GM21576 (cell line): Measurements from ENCODE around the gene IFI27.

Experiments used
- ATAC-seq: cut with Tn5 transposase; IDR thresholded peaks from one replicate; pipeline ENCODE4 v1.9.1; 2021; ENCODE audit warnings: mild to moderate bottlenecking, moderate library complexity; ENCODE audit not compliant: unreplicated experiment

The IFI27 gene

DNA sequence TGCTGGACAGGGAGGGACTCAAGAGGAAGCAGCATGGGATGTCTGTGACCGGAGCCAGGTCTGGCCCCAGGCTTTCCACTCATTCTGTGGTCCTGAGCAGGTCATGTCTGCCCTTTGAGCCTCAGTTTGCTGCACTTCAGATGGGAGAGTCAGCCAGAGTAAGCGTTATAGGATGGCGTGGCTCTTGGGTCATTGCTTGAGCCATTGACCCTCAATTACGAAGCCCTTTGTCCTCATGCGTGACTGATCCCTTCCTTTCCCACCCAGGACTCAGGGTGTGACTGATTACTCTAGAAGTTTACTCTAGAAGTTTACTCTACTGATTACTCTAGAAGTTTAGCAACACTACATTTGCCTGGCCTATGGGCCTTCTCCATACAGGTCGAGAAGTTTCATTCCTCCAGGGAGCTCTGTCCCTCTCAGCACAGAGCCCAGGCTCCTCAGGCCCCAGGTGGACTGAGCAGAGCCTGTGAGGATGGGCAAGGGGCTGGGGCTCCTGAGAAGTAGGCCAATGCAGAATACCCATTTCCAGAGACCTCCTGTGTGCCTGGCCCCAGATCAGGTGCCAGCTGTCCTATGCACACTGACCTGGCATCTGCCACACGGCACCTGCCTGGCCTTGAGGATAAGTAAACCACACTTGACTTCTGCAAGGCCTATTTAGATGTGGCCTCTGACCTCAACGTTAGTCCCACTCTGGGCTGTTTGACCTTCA is 7.6 kb upstream of the IFI27 start:
- no peak for ATAC-seq

DNA sequence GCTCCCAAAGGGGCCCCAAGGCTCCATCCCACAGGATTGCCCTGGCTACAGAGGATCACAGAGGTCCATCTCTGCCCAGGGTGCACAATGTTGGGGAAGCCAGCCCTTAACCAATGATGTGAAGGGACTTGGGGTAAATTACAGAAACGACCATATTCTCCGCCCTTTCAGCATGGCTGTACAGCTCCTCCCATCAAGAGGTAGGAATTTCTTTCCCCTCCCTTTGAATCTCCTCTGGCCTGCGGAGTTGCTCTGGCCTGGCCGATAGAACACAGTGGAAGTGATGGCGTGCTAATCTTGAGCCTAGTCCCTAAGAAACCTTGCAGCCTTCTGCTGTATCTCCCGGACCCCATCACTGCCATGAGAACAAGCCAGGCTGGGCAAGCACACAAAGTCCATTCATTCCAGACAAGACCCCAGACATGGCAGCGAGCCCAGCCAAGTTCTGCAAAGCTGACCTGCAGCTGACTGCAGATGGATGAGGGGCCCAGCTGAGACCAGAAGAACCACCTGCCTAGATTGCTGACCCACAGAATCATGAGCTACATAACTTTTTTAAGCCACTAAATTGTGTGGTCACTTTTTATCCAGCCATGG is 6.9 kb upstream of the IFI27 start:
- ATAC-seq = no peak

- ATAC-seq = no peak
These were observed 5.8 kb upstream of the IFI27 start for GRCh38 chr14:94104731-94105130.

DNA sequence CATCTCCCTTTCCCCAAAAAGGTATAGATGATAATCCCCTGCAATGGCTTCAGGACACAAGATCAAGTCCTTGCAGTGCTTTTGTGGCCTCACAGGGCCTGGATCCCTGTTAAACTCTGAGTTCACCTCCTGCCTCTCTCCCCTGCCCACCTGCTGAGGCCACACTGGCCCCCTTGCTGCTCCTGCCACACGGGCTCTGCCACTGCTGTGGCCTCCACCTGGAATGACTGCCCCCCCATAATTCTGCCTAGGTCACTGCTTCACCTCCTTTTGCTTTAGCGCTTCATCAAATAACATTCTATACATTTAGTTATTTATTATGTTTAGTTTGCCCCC is 653 bp upstream of the IFI27 start:
- no peak for ATAC-seq

GRCh38 chr14:94111276-94112095 is 950 bp downstream of the IFI27 start:
- ATAC-seq = no peak

DNA sequence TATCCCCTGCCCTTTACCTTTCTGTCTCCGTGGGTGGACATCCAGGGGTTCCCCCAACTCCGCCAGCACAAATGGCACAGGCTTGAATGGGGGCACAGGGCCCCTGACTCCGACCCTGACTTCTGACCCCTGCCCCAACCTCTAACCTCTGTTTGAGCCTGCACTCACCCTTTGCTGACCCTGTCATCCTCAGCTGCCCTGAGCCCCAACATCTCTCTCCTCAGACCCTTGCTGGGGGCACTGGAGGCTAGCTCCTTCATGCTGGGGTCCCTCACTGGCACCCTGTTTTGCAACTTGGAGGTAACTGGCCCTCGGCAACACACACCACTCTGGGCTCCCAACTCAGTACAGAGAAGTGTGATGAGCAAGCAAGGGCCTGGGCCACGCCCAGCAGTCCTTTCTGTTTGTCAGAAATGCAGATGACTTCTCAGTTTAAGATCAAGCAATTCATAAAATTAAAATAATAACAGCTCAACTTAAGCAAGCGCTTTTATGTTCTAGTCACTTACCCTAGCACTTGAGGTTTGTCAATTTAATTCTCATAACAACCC is 2.1 kb downstream of the IFI27 start:
- ATAC-seq = no peak

DNA sequence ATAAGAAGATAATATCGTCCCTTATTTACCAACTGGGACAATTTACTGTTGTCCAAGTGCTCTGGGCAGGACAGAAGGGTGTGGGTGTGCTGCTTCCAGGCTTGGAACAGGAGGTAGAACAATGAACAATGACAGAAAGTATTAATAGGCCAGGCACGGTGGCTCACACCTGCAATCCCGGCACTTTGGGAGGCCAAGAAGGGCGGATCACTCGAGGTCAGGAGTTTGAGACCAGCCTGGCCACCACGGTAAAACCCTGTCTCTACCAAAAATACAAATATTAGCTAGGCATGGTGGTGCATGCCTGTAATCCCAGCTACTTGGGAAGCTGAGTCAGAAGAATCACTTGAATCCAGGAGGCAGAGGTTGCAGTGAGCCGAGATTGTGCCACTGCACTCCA is 2.5 kb downstream of the IFI27 start:
- ATAC-seq = no peak

GRCh38 chr14:94113490-94113889 is 3.0 kb downstream of the IFI27 start:
- ATAC-seq = no peak

GRCh38 chr14:94113908-94114588 is 3.5 kb downstream of the IFI27 start:
- ATAC-seq = no peak

GRCh38 chr14:94114589-94115057 is 4.1 kb downstream of the IFI27 start:
- no peak for ATAC-seq

DNA sequence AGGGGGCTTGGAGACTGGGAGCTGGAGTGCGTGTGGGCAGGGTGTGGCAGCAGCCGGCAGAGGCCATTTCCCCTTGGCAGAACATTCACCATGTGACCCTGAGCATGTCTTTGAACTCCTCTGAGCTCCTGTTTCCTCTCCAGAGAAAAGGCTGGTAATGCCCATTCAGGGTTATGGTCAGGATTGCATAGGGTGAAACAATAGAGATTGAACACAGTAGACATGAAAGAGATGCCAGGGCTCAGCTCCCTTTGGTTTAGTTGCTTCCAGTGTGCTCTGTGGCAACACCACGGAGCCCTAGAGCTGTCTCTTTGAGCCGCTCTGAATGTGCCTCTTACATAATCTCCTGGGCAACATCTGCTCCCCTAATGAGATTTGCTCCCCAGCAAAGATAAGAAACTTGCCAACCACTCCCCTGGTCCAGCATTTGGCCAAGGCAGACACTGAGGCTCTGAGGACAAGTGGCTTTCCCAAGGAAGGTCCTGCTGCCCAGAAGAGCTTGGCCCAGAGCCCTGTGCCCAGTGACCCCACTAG is 4.6 kb downstream of the IFI27 start:
- no peak for ATAC-seq

GRCh38 chr14:94115631-94116030 is 5.1 kb downstream of the IFI27 start:
- ATAC-seq = no peak

DNA sequence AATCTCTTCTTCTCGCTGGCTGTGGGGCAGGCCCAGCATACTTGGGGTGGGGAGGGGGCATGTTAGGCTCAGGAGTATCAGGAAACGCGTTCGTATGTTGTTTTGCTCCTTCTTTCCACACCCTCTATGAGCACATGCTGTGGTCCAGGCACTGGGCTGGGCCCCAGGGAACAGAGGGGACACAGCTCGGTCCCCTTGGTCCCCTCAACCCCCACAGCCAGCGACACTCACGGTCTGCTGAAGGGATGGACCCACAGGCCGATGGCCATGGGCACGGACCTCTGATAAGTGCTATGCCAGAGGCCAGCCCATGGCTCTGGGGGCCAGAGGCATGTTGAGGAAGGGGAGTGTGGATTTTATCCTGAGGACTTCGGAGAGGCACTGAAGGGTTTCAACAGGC is 6.2 kb downstream of the IFI27 start:
- no peak for ATAC-seq

DNA sequence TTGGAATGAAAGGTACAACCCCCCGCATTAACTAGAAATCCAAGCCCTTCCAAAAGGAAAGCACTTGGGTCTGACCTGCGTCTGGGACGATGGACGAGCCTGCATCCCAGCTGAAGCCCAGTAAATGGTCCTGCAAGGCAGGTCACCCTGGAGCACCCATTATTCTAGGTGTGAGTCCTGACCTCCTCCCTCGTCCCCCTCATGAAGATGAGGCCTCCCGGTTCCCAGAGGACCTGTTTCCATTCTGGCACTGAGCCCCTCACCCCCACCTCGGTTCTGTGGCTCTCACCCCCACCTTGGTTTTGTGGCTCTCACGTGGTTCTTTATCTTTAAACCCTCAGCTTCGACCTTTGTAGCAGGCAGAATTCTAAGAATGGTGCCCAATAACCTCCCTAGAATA is 7.3 kb downstream of the IFI27 start:
- no peak for ATAC-seq

GRCh38 chr14:94119071-94119470 is 8.5 kb downstream of the IFI27 start:
- ATAC-seq = no peak

DNA sequence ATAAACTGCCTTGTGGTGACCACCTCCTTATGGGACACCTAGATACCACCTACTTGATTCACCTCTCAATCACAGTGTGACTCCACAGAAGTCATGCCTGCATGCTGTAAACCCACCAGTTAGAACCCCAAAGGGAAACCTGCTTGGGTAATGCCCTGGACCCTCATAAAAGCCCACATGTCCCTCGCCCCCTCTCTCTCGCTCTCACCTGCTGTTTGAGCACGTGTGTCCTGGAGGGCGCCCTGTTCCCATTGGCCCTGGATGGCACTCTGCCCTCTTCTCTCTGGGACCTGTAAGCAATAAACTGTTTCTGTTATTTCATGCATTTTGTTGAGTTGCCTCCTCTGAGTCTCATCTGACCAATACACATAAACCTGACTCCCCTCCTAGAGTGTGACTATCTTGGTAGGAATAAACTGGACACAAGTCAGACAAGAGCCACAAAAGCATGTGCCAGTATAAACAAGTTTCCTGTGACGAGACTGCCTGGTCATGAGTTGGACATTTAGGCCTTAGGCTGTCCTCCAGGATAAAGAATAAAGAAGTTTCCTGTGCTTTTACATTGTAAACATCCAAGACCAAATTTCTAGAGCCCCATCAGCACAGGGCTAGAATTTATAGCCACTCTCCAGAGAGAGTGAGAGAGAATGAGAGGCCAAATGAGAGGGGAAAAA is 10.3 kb downstream of the IFI27 start:
- ATAC-seq = no peak

GRCh38 chr14:94121485-94121884 is 10.9 kb downstream of the IFI27 start:
- no peak for ATAC-seq

DNA sequence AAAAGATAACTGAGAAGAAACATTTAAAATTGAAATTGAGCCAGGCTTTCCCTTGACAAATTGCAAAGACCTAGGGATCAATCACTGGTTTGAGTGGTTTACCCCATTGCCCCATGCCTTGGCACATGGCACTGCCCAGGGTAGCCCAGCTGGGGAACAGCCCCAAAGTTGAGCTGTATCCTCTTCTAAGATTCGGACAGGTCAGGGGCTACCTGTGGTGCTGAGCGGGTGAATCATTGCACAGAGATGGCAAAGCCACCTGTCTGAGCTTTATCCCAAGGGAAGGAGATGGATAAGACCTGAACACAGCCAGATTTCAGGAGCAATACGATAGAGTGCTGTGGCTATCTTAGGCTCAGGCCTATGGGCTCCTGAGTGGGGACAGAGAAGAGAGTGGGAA is 11.9 kb downstream of the IFI27 start:
- no peak for ATAC-seq

- ATAC-seq = no peak
These were observed 12.8 kb downstream of the IFI27 start for GRCh38 chr14:94123296-94123695.

GRCh38 chr14:94123868-94124267 is 13.3 kb downstream of the IFI27 start:
- no peak for ATAC-seq
